Ishikawa (cell line): ENCODE data around the gene WNT3A.

ENCODE experiments used
- CEBPB ChIP-seq: IDR thresholded peaks from 2 replicates; pipeline ENCODE4 v1.6.1; 2012
- CREB1 ChIP-seq: IDR thresholded peaks from 2 replicates; pipeline ENCODE4 v1.6.1; 2012; ENCODE audit warnings: low read depth
- EGR1 ChIP-seq: IDR thresholded peaks from 2 replicates; pipeline ENCODE4 v1.6.1; 2012
- EP300 ChIP-seq: IDR thresholded peaks from 2 replicates; pipeline ENCODE4 v1.6.1; 2012; ENCODE audit warnings: borderline replicate concordance
- FOXM1 ChIP-seq: IDR thresholded peaks from 2 replicates; pipeline ENCODE4 v1.6.1; 2012; ENCODE audit warnings: low read depth, borderline replicate concordance
- MAX ChIP-seq: IDR thresholded peaks from 2 replicates; pipeline ENCODE4 v1.6.1; 2012
- NFIC ChIP-seq: IDR thresholded peaks from 2 replicates; pipeline ENCODE4 v1.6.1; 2012
- RAD21 ChIP-seq: IDR thresholded peaks from 2 replicates; pipeline ENCODE4 v1.6.1; 2012; ENCODE audit warnings: low read depth
- REST ChIP-seq: IDR thresholded peaks from 2 replicates; pipeline ENCODE4 v1.6.1; 2012; ENCODE audit warnings: low read depth, mild to moderate bottlenecking
- TAF1 ChIP-seq: IDR thresholded peaks from 2 replicates; pipeline ENCODE4 v1.6.1; 2012; ENCODE audit warnings: low read depth, mild to moderate bottlenecking
- TCF12 ChIP-seq: IDR thresholded peaks from 2 replicates; pipeline ENCODE4 v1.6.1; 2012; ENCODE audit warnings: low read depth
- TEAD4 ChIP-seq: IDR thresholded peaks from 2 replicates; pipeline ENCODE4 v1.6.1; 2012
- USF1 ChIP-seq: IDR thresholded peaks from 2 replicates; pipeline ENCODE4 v1.6.1; 2012
- YY1 ChIP-seq: IDR thresholded peaks from 2 replicates; pipeline ENCODE4 v1.6.1; 2012; ENCODE audit warnings: low read depth
- ZBTB7A ChIP-seq: IDR thresholded peaks from 2 replicates; pipeline ENCODE4 v1.6.1; 2012; ENCODE audit warnings: low read depth

Gene WNT3A

GRCh38 chr1:228036701-228037231, 30.0 kb downstream of the WNT3A start:
- TF ChIP-seq RAD21 (no peak), TCF12 (no peak), EP300 (no peak), FOXM1 (no peak), EGR1 (no peak), TEAD4 (no peak), USF1 (no peak), ZBTB7A (no peak), YY1 (no peak), NFIC (no peak), TAF1 (no peak), CEBPB (no peak), REST (no peak), CREB1 (no peak), MAX (no peak)

- no peak for TF ChIP-seq TEAD4
- no peak for TF ChIP-seq TCF12
- no peak for TF ChIP-seq YY1
- TF ChIP-seq REST, result no peak
- no peak for TF ChIP-seq NFIC
- TF ChIP-seq CEBPB, result no peak
- TF ChIP-seq USF1, result no peak
- no peak for TF ChIP-seq FOXM1
- TF ChIP-seq EP300, result no peak
- TF ChIP-seq ZBTB7A, result no peak
- TF ChIP-seq EGR1, result no peak
- TF ChIP-seq RAD21, result no peak
These were observed 30.9 kb downstream of the WNT3A start for GRCh38 chr1:228037401-228038386.

- no peak for TF ChIP-seq REST
- TF ChIP-seq EP300, result no peak
- no peak for TF ChIP-seq TCF12
- no peak for TF ChIP-seq ZBTB7A
- no peak for TF ChIP-seq NFIC
- no peak for TF ChIP-seq TAF1
- no peak for TF ChIP-seq YY1
- TF ChIP-seq RAD21, result no peak
- TF ChIP-seq TEAD4, result no peak
- no peak for TF ChIP-seq EGR1
- TF ChIP-seq CREB1, result no peak
- no peak for TF ChIP-seq USF1
- TF ChIP-seq CEBPB, result no peak
- TF ChIP-seq FOXM1, result no peak
- TF ChIP-seq MAX, result no peak
These were observed 31.7 kb downstream of the WNT3A start for GRCh38 chr1:228038387-228039005.
